Mammary epithelial cell (primary cell): ENCODE data around the gene ELP1.

Experiments used
- EZH2 ChIP-seq: IDR thresholded peaks from 2 replicates; pipeline ENCODE4 v1.6.1; 2012; ENCODE audit warnings: low read length, inconsistent platforms, borderline replicate concordance
- TF ChIP-seq, protein P1 (sequence below), 2 donors: IDR thresholded peaks in 1 of 2; conservative IDR thresholded peaks in 1 of 2; 2 replicates each; pipeline ENCODE4 v1.5.1; 2011 to 2012; ENCODE audit warnings: inconsistent platforms in 2 of 2, low read length in 2 of 2, mild to moderate bottlenecking in 2 of 2, control low read depth in 1 of 2, low read depth in 1 of 2; ENCODE audit not compliant: insufficient read depth in 1 of 2; ENCODE audit errors: extremely low read depth in 1 of 2

DNA sequence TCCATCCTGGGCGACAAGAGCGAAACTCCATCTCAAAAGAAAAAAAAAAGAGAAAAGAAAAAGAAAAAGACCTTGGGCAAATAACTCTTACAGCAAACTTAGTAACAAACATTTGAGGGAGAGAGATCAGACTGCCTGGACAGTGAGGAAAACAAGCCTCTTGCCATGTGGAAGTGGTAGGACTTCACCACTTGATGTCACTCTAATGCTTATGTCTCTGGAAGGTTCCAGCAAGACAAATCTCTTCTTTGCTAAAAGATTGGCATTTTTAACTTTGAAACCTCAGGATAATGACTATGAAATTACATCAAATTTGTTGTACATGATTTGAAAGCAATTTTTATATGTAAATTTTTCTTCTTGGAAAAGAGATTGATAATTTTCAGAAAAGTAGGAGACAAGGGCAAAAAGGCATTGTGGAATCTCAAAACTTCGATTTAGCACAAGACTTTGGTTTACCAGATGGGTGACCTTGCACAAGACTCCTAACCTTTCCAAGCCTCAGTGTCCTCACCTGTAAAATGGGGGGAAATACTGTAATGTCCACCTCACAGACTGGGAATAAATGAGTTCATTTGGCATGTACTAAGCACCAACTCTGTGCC, 83.5 kb downstream of the ELP1 start:
- TF ChIP-seq, protein P1, sequence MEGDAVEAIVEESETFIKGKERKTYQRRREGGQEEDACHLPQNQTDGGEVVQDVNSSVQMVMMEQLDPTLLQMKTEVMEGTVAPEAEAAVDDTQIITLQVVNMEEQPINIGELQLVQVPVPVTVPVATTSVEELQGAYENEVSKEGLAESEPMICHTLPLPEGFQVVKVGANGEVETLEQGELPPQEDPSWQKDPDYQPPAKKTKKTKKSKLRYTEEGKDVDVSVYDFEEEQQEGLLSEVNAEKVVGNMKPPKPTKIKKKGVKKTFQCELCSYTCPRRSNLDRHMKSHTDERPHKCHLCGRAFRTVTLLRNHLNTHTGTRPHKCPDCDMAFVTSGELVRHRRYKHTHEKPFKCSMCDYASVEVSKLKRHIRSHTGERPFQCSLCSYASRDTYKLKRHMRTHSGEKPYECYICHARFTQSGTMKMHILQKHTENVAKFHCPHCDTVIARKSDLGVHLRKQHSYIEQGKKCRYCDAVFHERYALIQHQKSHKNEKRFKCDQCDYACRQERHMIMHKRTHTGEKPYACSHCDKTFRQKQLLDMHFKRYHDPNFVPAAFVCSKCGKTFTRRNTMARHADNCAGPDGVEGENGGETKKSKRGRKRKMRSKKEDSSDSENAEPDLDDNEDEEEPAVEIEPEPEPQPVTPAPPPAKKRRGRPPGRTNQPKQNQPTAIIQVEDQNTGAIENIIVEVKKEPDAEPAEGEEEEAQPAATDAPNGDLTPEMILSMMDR (conservative IDR thresholded peaks at IDR 0.05 in 1 of 2, IDR thresholded peaks at IDR 0.05 in 1 of 2; ENCODE audit: extremely low read depth in 1 of 2, insufficient read depth in 1 of 2, low read depth in 1 of 2, low read length in 2 of 2), result peak; percentile 54 to 76
- TF ChIP-seq EZH2, result no peak
